ENCODE results near the gene AATK.

Gene AATK

DNA sequence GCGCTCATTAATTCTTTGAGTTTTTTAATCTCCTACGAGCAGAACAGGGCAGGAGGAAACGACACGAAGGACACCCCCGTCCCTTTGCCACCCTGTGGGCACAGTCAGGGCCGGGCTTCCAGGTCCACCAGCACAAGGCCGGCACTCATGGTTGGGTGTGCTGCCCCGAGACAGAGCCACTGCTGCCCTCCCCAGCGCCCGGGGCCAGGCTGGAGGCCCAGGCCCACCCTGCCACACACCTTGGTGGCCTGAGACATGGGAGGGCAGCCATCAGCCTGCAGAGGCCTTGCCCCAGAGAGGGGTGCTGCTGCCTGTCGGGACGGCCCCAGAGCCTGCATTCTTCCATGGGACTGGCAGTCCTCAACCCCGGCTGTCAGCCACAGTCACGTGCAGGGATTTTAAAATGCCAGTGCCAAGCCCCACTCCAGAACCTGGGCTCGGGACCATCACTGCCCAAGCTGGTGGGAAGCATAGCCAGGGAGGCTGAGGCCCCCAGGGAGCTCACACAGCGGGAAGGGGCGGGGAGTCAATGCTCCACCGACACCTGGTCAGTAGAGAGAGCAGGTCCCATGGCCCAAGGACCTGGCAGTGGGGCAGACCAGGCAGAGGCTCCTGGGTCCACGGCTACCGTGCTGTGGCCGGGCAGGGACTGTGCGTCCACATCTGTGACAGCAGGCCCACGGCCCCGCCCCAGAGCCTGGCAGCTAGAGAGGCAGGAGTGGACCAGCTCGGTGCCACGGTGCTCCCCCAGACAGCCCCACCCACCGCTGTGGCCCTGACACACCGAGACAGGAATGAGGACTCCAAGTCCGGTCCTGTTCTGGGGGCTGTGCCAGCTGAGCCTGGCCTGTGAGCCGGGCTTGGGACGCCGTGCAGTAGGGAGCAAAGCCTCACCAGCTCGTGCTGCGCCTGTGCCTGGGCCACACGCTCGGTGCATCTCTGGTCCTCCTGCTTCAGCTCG is 29.2 kb upstream of the AATK start:
- DNase-seq: no peak

DNA sequence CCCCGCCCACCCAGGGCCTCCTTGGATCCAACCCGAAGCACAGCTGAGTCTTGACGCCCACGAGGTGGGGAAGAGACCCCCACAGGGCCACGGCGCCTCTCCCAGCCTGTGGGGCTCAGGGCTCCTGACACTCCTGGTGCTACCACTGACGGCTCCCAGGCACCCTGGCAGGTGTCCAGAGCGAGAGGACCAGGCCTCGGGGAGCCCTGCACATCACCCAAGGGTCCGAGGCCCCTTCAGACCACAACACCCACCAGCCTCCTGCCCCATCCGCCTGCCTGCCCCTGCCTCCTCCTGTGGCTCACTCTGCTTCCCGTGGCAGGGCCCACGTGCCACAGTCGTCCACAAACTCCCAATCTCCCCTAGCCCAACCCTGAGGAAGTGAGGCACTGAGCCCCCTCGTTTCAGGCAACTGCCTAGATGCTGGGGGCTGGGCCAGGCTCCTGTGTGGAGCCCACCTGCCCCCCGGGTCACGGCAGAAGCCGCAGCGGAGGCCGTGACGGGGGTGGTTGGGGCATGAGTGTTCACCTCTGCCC is 28.3 kb upstream of the AATK start:
- DNase-seq: no peak

- no peak for DNase-seq
Observed at GRCh38 chr17:81193470-81194224, 27.6 kb upstream of the AATK start.

DNA sequence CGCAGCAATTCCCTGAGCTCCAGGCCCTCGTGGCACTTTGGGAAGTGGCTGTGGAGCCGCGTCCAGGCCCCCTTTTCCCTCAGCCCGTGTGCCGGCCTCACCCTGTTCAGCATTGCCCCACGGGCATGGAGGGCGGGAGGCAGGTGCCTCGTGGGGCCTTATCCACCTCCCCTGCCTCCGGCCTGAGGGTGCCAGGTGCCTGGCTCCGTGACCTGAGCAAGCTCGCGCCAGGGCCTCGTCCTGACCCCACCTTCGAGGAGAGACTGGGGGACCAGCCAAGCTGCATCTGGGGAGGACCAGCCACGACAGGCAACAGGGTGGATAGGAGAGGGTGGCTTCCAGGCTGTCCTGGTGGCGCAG is 27.0 kb upstream of the AATK start:
- no peak for DNase-seq

GRCh38 chr17:81192386-81193050 is 26.5 kb upstream of the AATK start:
- DNase-seq: no peak

DNA sequence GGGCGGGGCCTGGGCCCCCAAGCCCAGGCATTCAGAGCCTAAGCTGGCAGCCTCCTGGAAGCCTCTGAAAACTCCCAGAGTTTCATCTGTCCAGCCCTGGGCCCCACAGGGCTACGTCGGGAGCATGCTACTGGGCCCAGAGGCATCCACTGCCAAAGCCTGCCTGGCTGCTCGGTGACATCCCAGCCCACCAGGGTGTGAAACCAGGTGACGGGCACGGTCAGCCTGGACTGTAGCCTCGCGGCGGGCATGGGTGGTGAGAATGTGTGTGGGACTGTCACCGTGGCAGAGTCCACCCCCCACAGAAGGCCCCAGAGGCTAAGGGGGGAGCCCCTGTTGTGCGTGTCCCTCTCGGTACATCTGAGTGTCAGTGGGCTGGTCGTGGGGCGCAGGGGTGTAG is 25.6 kb upstream of the AATK start:
- DNase-seq: no peak

DNA sequence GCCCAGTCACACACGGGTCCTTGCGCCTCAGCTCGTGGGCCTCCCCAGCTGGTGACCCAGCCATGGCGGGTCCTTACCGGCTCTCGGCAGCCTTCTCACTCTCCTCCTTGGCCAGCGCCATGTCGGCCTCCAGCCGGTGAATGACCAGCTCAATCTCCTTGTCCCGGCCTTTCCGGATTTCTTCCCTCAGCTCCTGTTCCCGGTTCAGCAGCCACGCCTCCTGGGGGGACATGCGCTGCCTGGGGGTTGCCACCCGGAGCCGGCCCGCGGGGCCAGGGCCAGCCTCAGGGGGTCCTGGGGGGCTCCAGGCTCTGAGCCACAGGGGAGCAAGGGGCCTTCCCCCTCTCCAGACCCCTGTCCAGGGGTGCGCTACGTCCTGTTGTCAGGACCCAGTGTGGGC is 25.1 kb upstream of the AATK start:
- no peak for DNase-seq

DNA sequence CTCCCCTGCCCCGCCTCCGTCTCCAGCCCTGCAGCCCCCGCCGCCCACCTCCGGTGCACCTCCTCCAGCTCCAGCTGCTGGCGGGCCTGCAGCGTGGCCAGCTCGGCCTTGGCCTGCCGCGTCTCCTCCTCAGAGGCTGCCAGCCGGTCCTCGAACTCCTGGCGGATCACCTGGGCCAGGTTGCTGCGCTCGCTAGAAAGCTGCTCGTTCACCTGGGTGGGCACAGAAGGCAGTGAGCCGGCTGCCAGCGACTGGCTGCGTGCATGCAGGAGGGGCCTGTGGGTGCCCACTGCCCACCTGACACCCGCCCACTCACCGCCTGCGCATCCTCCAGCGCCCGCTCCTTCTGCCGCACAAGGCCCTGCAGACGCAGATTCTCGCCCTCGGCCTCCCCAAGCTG is 24.6 kb upstream of the AATK start:
- no peak for DNase-seq

GRCh38 chr17:81189670-81190530 is 23.9 kb upstream of the AATK start:
- no peak for DNase-seq

DNA sequence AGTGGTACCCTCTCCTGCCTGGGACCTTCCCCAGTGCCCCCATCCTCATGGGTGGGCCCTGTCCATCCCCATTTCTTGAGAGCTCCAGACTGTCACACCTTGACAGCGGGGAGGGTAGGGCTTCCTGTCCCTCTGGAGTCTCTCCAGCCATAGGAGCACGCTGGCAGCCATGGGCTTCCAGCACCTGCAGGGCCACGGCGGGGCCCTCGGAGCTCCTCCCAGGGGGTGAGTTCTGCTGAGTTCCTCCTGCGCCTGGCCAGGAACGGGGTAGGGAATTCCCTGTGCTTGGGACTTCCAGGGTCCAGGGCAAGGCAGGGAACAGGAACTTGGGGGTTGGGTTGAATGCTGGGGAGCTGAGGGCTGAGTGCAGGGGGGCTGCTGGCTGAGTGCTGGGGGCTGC is 23.0 kb upstream of the AATK start:
- no peak for DNase-seq

DNA sequence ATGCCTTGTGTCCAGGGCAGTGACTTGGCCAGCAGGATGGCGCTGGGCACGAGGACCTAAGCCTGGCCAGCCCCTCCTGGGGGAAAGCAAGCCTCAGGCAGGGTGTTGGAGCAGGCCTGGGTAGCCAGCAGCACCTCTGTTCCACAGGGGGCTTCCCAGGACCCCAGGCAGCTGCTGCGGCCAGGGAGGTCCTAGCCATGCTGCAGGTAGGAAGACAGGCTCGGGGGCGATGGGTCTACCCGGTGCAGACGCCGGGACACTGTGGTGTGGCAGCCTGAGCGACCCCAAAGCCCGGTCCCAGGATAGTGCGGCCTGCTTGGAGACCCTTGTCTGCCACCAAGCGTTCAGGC is 22.4 kb upstream of the AATK start:
- DNase-seq: no peak

- DNase-seq: no peak
Observed at GRCh38 chr17:81187586-81188490, 21.8 kb upstream of the AATK start.

GRCh38 chr17:81187120-81187519 is 21.1 kb upstream of the AATK start:
- no peak for DNase-seq

GRCh38 chr17:81186203-81186602 is 20.2 kb upstream of the AATK start:
- no peak for DNase-seq

DNA sequence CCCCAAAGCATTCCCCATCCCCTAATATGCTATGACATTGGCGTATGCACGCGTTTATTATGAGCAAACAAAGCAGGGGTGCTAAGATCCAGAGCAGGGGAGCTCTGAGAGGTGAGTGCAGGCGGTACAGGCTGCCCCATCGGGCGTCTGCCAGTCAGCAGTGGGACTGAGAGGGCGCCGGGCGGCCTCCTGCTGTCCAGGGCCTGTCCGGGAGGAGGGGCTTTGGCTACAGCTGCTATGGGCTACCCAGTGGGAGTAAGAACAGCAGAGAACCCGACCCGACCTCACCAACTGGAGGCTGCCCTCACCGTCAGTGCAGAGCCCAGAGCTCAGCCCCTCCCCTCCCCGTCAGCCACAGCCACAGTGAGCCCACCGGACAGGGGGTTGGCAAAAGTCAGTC is 18.5 kb upstream of the AATK start:
- no peak for DNase-seq

GRCh38 chr17:81183807-81184206 is 17.8 kb upstream of the AATK start:
- no peak for DNase-seq

DNA sequence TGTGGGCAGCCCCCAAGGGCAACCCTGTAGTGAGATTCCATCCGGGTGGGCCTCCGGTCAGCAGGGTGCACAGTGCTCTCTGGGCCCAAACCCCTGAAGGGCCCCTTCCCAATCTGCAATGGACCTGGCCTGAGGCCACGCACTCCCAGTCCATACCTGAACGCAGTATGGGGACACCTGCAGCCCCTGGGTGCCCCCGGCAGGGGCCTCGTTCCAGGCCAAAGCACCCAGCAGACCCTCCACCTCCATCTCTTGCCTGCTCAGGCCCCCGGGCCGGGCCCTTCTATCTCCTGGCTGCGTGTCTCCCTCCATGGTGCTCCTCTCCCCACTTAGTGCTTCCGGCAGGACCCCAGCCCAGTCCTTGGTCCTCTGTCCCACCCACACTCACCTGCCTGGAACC is 17.3 kb upstream of the AATK start:
- no peak for DNase-seq

GRCh38 chr17:81182596-81182995 is 16.6 kb upstream of the AATK start:
- DNase-seq: no peak

GRCh38 chr17:81181811-81182185 is 15.8 kb upstream of the AATK start:
- DNase-seq: no peak

GRCh38 chr17:81180836-81181810 is 15.1 kb upstream of the AATK start:
- DNase-seq: no peak
